Loucy (cell line): ENCODE data around the gene ZNF490.
"Not testable (repeated sequence)": the region's sequence is repeated elsewhere in the genome, so short reads cannot be mapped to it uniquely, and the experiment has no call there.

Experiments
- H2AFZ ChIP-seq: fragments of 200-600 bp; sonication (generic); 2 replicates; pipeline ENCODE4 v1.6.0; 2016; ENCODE audit warnings: antibody characterized with exemption, mild to moderate bottlenecking, low read length, moderate library complexity
- H3F3A ChIP-seq: fragments of 200-600 bp; 2 replicates; pipeline ENCODE4 v1.6.0; 2016; ENCODE audit warnings: antibody characterized with exemption, low read depth, mild to moderate bottlenecking
- H3K27me3 ChIP-seq: fragments of 200-600 bp; sonication (generic); 2 replicates; pipeline ENCODE4 v1.6.1; 2014; ENCODE audit warnings: low read length, mild to moderate bottlenecking; ENCODE audit not compliant: insufficient read depth, poor library complexity, severe bottlenecking
- H3K36me3 ChIP-seq: fragments of 200-600 bp; sonication (generic); 2 replicates; pipeline ENCODE4 v1.6.1; 2016; ENCODE audit warnings: low read length; ENCODE audit not compliant: insufficient read depth
- H3K4me1 ChIP-seq: fragments of 200-600 bp; sonication (generic); 2 replicates; pipeline ENCODE4 v1.5.1; 2014; ENCODE audit warnings: low read length, mild to moderate bottlenecking; ENCODE audit not compliant: insufficient read depth, poor library complexity, severe bottlenecking
- H3K4me2 ChIP-seq: fragments of 200-600 bp; sonication (generic); 2 replicates; pipeline ENCODE4 v1.6.0; 2014; ENCODE audit warnings: antibody characterized with exemption, low read length, low read depth, mild to moderate bottlenecking; ENCODE audit not compliant: poor library complexity, severe bottlenecking
- H3K4me3 ChIP-seq: fragments of 200-600 bp; sonication (generic); 2 replicates; pipeline ENCODE4 v1.5.1; 2014; ENCODE audit warnings: low read length, mild to moderate bottlenecking, mixed read lengths; ENCODE audit not compliant: poor library complexity, severe bottlenecking
- H3K79me2 ChIP-seq: fragments of 200-600 bp; sonication (generic); 2 replicates; pipeline ENCODE4 v1.6.1; 2014; ENCODE audit warnings: low read length; ENCODE audit not compliant: insufficient read depth
- H3K9ac ChIP-seq: fragments of 200-600 bp; sonication (generic); 2 replicates; pipeline ENCODE4 v1.6.0; 2014; ENCODE audit warnings: mild to moderate bottlenecking, low read depth, low read length, moderate library complexity; ENCODE audit not compliant: poor library complexity, severe bottlenecking
- H3K9me2 ChIP-seq: fragments of 200-600 bp; sonication (generic); replicated peaks from 2 replicates; pipeline ENCODE4 v1.6.1; 2016; ENCODE audit warnings: low read depth, low read length, mixed read lengths
- H3K9me3 ChIP-seq: fragments of 200-600 bp; sonication (generic); 2 replicates; pipeline ENCODE4 v1.6.1; 2014; ENCODE audit warnings: mild to moderate bottlenecking, antibody characterized with exemption, low read length, low read depth; ENCODE audit not compliant: insufficient read depth
- H4K20me1 ChIP-seq: fragments of 200-600 bp; sonication (generic); 2 replicates; pipeline ENCODE4 v1.6.0; 2014; ENCODE audit warnings: antibody characterized with exemption, low read length, mild to moderate bottlenecking; ENCODE audit not compliant: insufficient read depth, poor library complexity, severe bottlenecking
- CTCF ChIP-seq: fragments of 200-600 bp; sonication (generic); conservative IDR thresholded peaks from 2 replicates; pipeline ENCODE4 v1.5.1; 2014; ENCODE audit warnings: mild to moderate bottlenecking, antibody characterized with exemption, low read length
- EZH2phosphoT487 ChIP-seq: fragments of 200-600 bp; IDR thresholded peaks from 2 replicates; pipeline ENCODE4 v1.6.1; 2018; ENCODE audit warnings: antibody characterized with exemption, mild to moderate bottlenecking, moderate library complexity, borderline replicate concordance

ZNF490 gene

GRCh38 chr19:12646551-12646950 is 35.9 kb upstream of the ZNF490 start:
- Histone ChIP-seq H3K4me1 (no peaks in the 10 kb centered on the region), H3K9me2 (no peaks in the 10 kb centered on the region), H3F3A (no peaks in the 10 kb centered on the region), H3K79me2 (no peaks in the 10 kb centered on the region), H3K9me3 (no peaks in the 10 kb centered on the region), H3K36me3 (no peaks in the 10 kb centered on the region), H3K27me3 (no peaks in the 10 kb centered on the region), H3K4me2 (no peak overlapping the region), H2AFZ (no peak overlapping the region), H3K9ac (no peak overlapping the region), H4K20me1 (no peaks in the 10 kb centered on the region), H3K4me3 (no peak overlapping the region)
- TF ChIP-seq EZH2phosphoT487 (no peak), CTCF (no peak)

- not testable (repeated sequence) for H3K36me3 ChIP-seq, H3K9ac ChIP-seq, H3K4me3 ChIP-seq, H3K4me2 ChIP-seq, H2AFZ ChIP-seq, H3K27me3 ChIP-seq, H3K79me2 ChIP-seq, H3K9me3 ChIP-seq, H3K9me2 ChIP-seq, H3F3A ChIP-seq, H4K20me1 ChIP-seq, H3K4me1 ChIP-seq
Measured at GRCh38 chr19:12643716-12644115, 33.1 kb upstream of the ZNF490 start.

DNA sequence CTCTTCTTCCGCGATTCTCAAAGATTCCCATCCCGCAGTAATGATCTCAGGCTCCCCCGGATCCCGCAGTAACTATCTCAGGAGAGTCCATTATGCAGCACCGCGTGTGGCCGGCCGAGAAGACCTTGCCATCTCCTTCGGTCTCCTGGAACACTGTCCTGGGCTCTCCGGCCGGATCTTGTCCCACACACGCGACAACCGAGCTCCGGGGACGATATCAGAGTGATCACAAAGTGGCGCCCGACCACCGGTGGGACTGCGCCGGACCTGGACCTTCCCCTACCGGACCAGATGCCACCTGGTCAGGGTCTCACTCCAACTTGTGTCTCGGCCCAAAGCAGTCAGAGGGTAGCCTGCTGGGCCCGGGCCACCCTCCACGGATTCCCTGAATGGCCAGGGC is 31.9 kb upstream of the ZNF490 start:
- Histone ChIP-seq H3K36me3 (no peaks in the 10 kb centered on the region), H3K79me2 (no peaks in the 10 kb centered on the region), H2AFZ (no peak overlapping the region), H3K9me2 (no peaks in the 10 kb centered on the region), H3K27me3 (no peaks in the 10 kb centered on the region), H3K4me2 (no peak overlapping the region), H3K4me1 (peaks cover 4% of the 10 kb centered on the region), H4K20me1 (no peaks in the 10 kb centered on the region), H3K9me3 (no peaks in the 10 kb centered on the region), H3K4me3 (no peak overlapping the region), H3F3A (no peaks in the 10 kb centered on the region), H3K9ac (no peak overlapping the region)
- TF ChIP-seq EZH2phosphoT487 (no peak), CTCF (no peak)

DNA sequence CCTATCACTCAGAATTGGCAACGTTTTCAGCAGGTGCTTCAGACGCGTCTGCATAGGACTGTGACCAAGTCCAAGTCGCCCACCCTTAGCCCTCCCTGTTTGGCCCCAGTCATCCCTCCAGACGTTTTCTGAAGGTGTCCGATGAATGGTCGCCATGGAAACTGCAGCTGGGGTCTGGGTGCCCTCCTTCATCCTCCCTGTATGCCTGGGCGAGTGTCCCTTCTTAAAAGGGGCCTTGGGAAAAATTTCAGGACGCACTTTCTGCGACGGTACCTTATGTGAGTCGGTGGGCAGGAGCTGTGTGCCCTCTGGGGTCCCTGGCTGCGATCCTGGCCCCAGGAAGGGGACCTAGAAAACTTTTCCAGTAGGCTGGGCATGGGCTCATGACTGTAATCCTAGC is 30.8 kb upstream of the ZNF490 start:
- Histone ChIP-seq H3F3A (no peaks in the 10 kb centered on the region), H3K4me2 (no peak overlapping the region), H3K79me2 (no peaks in the 10 kb centered on the region), H3K9me2 (no peaks in the 10 kb centered on the region), H3K27me3 (no peaks in the 10 kb centered on the region), H3K9me3 (no peaks in the 10 kb centered on the region), H3K4me1 (peaks cover 4% of the 10 kb centered on the region), H3K9ac (no peak overlapping the region), H3K4me3 (no peak overlapping the region), H3K36me3 (no peaks in the 10 kb centered on the region), H4K20me1 (no peaks in the 10 kb centered on the region), H2AFZ (no peak overlapping the region)
- TF ChIP-seq EZH2phosphoT487, result no peak
- TF ChIP-seq CTCF, result no peak
